Fibroblast of skin of left quadriceps (primary cell): ENCODE results near the gene JPH3.

Source experiments
- DNase-seq, 2 experiments: peaks; one replicate each; pipeline ENCODE4 v3.0.0-alpha.2; 2013; ENCODE audit warnings: low read depth in 2 of 2

JPH3 gene

GRCh38 chr16:87601401-87601981 lies 817 bp upstream of the JPH3 start:
- no peak for DNase-seq

- DNase-seq = no peak
Measured at GRCh38 chr16:87602821-87603683, 744 bp downstream of the JPH3 start.

GRCh38 chr16:87603684-87604633 lies 1.7 kb downstream of the JPH3 start:
- DNase-seq = no peak

- DNase-seq = no peak
Measured at GRCh38 chr16:87604634-87605111, 2.4 kb downstream of the JPH3 start.

- DNase-seq = no peak
Measured at GRCh38 chr16:87607223-87607622, 4.9 kb downstream of the JPH3 start.

- DNase-seq = no peak
Measured at GRCh38 chr16:87607871-87608270, 5.6 kb downstream of the JPH3 start.

GRCh38 chr16:87608400-87608985 lies 6.2 kb downstream of the JPH3 start:
- DNase-seq = peak; percentile 17 to 29

GRCh38 chr16:87610026-87610425 lies 7.7 kb downstream of the JPH3 start:
- no peak for DNase-seq

- no peak for DNase-seq
Measured at GRCh38 chr16:87611456-87611855, 9.1 kb downstream of the JPH3 start.

- no peak for DNase-seq
Measured at GRCh38 chr16:87613961-87614360, 11.7 kb downstream of the JPH3 start.

GRCh38 chr16:87615621-87616041 lies 13.3 kb downstream of the JPH3 start:
- no peak for DNase-seq

- no peak for DNase-seq
Measured at GRCh38 chr16:87616556-87616955, 14.2 kb downstream of the JPH3 start.

GRCh38 chr16:87618216-87618615 lies 15.9 kb downstream of the JPH3 start:
- no peak for DNase-seq

- DNase-seq = no peak
Measured at GRCh38 chr16:87619360-87620200, 17.3 kb downstream of the JPH3 start.

GRCh38 chr16:87620201-87620495 lies 17.8 kb downstream of the JPH3 start:
- no peak for DNase-seq

GRCh38 chr16:87621550-87621829 lies 19.2 kb downstream of the JPH3 start:
- DNase-seq = no peak

GRCh38 chr16:87621976-87622713 lies 19.8 kb downstream of the JPH3 start:
- no peak for DNase-seq

GRCh38 chr16:87622756-87623319 lies 20.5 kb downstream of the JPH3 start:
- DNase-seq = no peak

GRCh38 chr16:87625241-87625797 lies 23.0 kb downstream of the JPH3 start:
- no peak for DNase-seq

- no peak for DNase-seq
Measured at GRCh38 chr16:87626401-87626800, 24.1 kb downstream of the JPH3 start.
